HG03469 (cell line): Measurements from ENCODE around the gene CADM3.
A peak's percentile ranks its signal among the peaks of the same experiment; 100 is the strongest.

Experiments used
- ATAC-seq: cut with Tn5 transposase; IDR thresholded peaks from one replicate; pipeline ENCODE4 v1.9.1; 2021; ENCODE audit warnings: mild to moderate bottlenecking, moderate library complexity, moderate number of reproducible peaks; ENCODE audit not compliant: unreplicated experiment

The CADM3 gene, protein sequence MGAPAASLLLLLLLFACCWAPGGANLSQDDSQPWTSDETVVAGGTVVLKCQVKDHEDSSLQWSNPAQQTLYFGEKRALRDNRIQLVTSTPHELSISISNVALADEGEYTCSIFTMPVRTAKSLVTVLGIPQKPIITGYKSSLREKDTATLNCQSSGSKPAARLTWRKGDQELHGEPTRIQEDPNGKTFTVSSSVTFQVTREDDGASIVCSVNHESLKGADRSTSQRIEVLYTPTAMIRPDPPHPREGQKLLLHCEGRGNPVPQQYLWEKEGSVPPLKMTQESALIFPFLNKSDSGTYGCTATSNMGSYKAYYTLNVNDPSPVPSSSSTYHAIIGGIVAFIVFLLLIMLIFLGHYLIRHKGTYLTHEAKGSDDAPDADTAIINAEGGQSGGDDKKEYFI

GRCh38 chr1:159171254-159171687 lies at the start of gene CADM3:
Gene CADM3 (plus strand): TSS chr1:159171615. CDS start chr1:159171766, 151 bp downstream.
- no peak for ATAC-seq

- ATAC-seq: peak; percentile 74
Observed at GRCh38 chr1:159122005-159122621, 49.3 kb upstream of the CADM3 start.

DNA sequence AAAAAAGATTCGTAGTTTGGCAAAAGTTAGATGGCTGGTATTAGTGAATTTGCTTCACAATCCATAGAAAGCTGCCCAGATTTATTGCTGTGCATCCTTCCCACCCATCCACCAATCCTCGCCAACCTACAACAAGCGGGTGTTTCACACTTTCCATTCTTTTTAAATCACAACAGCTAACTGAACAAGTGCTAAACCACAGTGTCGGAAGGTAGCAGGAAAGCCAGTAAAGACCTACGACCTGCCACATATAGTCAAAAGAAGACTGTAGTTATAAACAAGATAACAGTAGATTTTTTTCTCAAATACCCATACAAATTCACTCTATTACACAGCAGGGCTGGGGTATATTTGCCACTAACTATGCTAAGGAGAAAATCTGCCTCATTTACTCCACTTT lies 47.8 kb upstream of the CADM3 start:
- ATAC-seq: no peak

DNA sequence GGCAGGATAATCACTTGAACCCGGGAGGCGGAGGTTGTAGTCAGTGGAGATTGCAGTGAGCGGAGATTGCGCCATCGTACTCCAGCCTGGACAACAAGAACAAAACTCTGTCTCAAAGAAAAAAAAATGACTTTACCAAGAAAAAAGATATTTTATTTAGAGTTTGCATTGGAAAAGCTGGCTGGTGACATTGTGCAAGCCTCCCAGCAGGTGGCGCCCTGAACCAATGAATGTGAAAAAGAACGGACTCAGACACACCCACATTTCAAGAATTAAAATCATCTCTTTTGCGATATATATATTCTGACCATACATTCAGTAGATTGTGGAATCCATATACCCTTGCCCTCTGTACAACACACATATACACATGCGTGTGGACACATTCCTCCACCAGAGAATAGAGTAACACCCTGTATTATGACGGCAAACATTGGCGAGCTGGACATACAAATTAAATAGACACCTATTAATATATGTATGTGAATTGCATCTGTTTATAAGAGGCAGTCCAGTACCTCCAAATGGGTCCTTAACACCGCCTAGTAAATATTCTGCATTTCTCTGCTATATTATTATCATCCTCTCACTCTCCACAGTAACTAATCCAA lies 39.0 kb upstream of the CADM3 start:
- ATAC-seq: no peak

GRCh38 chr1:159140474-159140873 lies 30.9 kb upstream of the CADM3 start:
- no peak for ATAC-seq

- no peak for ATAC-seq
Observed at GRCh38 chr1:159141584-159142390, 29.6 kb upstream of the CADM3 start.

- ATAC-seq: no peak
Observed at GRCh38 chr1:159142391-159142663, 29.1 kb upstream of the CADM3 start.

GRCh38 chr1:159142726-159143510 lies 28.5 kb upstream of the CADM3 start:
- no peak for ATAC-seq

GRCh38 chr1:159144571-159144970 lies 26.8 kb upstream of the CADM3 start:
- no peak for ATAC-seq

DNA sequence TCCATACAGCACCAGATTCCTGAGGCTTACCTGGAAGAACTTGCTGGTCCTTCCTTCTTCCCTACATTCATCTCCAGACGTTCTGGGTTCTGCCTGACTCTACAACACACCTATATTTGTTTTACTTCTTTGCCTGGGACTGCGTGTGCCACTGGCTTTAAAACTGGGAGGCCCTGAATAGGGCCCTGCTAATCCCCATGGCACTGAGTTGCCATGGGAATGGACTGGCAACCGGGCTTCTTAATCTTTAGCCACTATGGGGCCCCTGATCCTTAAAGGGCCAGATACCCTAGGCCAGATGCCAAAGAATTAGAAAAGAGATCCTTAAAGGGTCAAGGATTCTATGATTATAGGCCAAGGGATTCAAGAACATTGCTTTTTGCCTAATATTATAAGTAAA lies 24.4 kb upstream of the CADM3 start:
- ATAC-seq: no peak

DNA sequence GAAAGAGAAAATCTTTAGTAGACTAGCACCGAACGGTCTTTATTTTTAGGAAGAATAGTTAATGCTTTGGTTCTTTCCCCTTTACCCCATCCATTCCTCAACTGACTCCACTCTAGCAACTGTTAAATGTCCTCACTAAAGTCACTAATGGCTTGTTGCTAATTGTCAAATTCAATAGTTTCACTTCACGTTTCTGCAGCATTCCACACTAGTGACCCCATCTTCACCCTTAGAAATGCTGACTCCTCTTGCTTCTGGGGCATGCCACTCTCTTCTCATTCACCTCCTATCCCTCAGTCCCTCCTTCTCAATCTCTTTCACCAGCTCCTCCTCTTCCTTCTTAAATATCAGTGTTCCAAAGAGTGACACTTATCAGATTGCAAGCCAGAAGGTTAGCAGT lies 19.4 kb upstream of the CADM3 start:
- ATAC-seq: no peak

DNA sequence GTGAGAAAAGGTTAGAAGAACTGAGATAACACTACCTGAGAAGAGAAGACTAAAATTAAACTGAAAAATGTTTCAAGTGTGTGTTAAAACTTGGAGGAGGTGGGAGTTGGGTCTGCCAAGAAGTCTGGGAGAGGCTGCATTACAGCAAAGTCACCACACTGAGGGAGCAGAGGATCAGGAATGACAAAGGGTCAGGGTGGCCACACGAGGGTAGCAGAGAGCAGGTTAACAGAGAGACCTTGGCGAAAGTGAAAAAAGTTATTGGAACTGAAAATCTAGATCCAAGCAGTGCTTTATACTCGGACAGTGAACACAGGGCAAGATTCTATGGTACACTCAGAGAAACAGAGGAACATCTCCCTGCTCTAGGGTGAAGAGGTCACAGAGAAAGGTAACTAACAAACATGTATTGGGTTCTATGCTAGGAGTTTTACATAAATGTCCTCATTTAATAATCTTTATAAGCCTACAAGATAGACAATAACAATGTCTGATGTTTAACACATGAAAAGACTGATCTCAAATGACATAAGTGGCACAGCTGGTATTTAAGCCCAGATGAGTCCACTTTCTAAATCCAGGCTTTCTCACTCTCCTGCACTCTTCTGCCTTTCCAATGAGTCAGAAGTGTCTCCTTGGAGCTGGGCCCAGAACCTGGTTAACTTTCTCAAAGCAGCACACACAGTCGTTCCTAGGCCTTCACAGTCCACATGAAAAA lies 10.3 kb upstream of the CADM3 start:
- ATAC-seq: peak; percentile 92

DNA sequence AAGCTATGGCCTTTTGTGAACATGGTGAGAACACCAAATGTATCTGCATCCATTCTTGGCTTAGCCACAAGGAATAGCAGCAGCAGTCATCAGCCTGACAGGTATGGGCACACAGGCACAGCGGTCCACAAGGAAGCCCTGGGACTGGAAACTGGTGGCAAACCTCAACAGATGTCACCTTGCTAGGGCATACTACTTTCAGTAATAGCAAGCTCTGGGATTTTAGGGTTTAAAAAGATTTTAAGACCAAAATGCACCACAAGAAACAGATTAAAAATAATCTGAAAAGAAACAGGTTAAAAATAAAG lies 9.7 kb upstream of the CADM3 start:
- no peak for ATAC-seq

- ATAC-seq: no peak
Observed at GRCh38 chr1:159162516-159163265, 8.7 kb upstream of the CADM3 start.

GRCh38 chr1:159163614-159164228 lies 7.7 kb upstream of the CADM3 start:
- ATAC-seq: no peak

- no peak for ATAC-seq
Observed at GRCh38 chr1:159168043-159168442, 3.4 kb upstream of the CADM3 start.

GRCh38 chr1:159170639-159171038 lies 776 bp upstream of the CADM3 start:
- no peak for ATAC-seq

GRCh38 chr1:159171688-159172501 lies 480 bp downstream of the CADM3 start:
- ATAC-seq: no peak
